ENCODE measurements around the gene TOR2A. TPM values are rescaled to one million over a fixed set of nuclear protein-coding genes. Genes with fewer than 3 reads are reported as not detected.

Gene TOR2A
- total RNA-seq, 4 donors from 2014 or later: 5.9 to 8.9 (median 7.6) TPM

- Histone ChIP-seq H3K4me1 (peaks cover 0 to 25% (median 7%) of the 10 kb centered on the region in 3 donors), H3K27me3 (peaks cover 69% of the 10 kb centered on the region), H3K9me3 (no peaks in the 10 kb centered on the region), H3K4me3 (no peak overlapping the region), H3K36me3 (peaks cover 0 to 56% of the 10 kb centered on the region in 2 donors), H3K27ac (no peak overlapping the region)
- TF ChIP-seq, protein P1, sequence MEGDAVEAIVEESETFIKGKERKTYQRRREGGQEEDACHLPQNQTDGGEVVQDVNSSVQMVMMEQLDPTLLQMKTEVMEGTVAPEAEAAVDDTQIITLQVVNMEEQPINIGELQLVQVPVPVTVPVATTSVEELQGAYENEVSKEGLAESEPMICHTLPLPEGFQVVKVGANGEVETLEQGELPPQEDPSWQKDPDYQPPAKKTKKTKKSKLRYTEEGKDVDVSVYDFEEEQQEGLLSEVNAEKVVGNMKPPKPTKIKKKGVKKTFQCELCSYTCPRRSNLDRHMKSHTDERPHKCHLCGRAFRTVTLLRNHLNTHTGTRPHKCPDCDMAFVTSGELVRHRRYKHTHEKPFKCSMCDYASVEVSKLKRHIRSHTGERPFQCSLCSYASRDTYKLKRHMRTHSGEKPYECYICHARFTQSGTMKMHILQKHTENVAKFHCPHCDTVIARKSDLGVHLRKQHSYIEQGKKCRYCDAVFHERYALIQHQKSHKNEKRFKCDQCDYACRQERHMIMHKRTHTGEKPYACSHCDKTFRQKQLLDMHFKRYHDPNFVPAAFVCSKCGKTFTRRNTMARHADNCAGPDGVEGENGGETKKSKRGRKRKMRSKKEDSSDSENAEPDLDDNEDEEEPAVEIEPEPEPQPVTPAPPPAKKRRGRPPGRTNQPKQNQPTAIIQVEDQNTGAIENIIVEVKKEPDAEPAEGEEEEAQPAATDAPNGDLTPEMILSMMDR (IDR thresholded peaks at IDR 0.05): no peak
- no peak for TF ChIP-seq EP300 (IDR thresholded peaks at IDR 0.05)
- no peak for TF ChIP-seq POLR2A (IDR thresholded peaks at IDR 0.05)
- TF ChIP-seq POLR2AphosphoS5 (IDR thresholded peaks at IDR 0.05): no peak
- ATAC-seq: no peak
- WGBS, 2 donors (ENCODE audit: low coverage in 1 of 2): 86% methylated on average over 4 of the region's 19 CpGs; no CpG with 5 or more reads in 1 of the 2 donors
These were observed 9.5 kb upstream of the TOR2A start for GRCh38 chr9:127744398-127745110.

GRCh38 chr9:127742435-127743088 is 7.5 kb upstream of the TOR2A start:
- peak overlapping the region in 3 of 4 donors; percentile 45 to 72 (median 50) for H3K27ac ChIP-seq

GRCh38 chr9:127741831-127742434 is 6.8 kb upstream of the TOR2A start:
- Histone ChIP-seq H3K27ac (peak overlapping the region in 3 of 4 donors; percentile 45 to 72 (median 50)), H3K27me3 (peaks cover 61% of the 10 kb centered on the region), H3K9me3 (no peaks in the 10 kb centered on the region), H3K4me3 (peak overlapping the region in 1 of 2 donors; percentile 36), H3K36me3 (peaks cover 0 to 37% of the 10 kb centered on the region in 2 donors), H3K4me1 (peaks cover 0 to 25% (median 7%) of the 10 kb centered on the region in 3 donors)
- WGBS, 2 donors (ENCODE audit: low coverage in 1 of 2): 17 to 24% methylated on average over 21 to 22 of the region's 38 CpGs
- TF ChIP-seq POLR2A (IDR thresholded peaks at IDR 0.05) (no peak), EP300 (IDR thresholded peaks at IDR 0.05) (no peak), POLR2AphosphoS5 (IDR thresholded peaks at IDR 0.05) (no peak)
- TF ChIP-seq, protein P1 (IDR thresholded peaks at IDR 0.05): no peak
- ATAC-seq: peak; percentile 27

More at GRCh38 chr9:127742435-127743088, 7.5 kb upstream of the TOR2A start:
- Histone ChIP-seq H3K4me1 (peaks cover 0 to 25% (median 7%) of the 10 kb centered on the region in 3 donors), H3K27me3 (peaks cover 65% of the 10 kb centered on the region), H3K4me3 (peak overlapping the region in 1 of 2 donors; percentile 36), H3K9me3 (no peaks in the 10 kb centered on the region), H3K36me3 (peaks cover 0 to 42% of the 10 kb centered on the region in 2 donors)
- ATAC-seq: peak; percentile 59
- 21% methylated on average over 14 of the region's 33 CpGs; no CpG with 5 or more reads in 1 of the 2 donors for WGBS, 2 donors (ENCODE audit: low coverage in 1 of 2)
- TF ChIP-seq POLR2AphosphoS5 (IDR thresholded peaks at IDR 0.05) (no peak), POLR2A (IDR thresholded peaks at IDR 0.05) (no peak), EP300 (IDR thresholded peaks at IDR 0.05) (no peak)
- TF ChIP-seq, protein P1 (IDR thresholded peaks at IDR 0.05): no peak

- Histone ChIP-seq H3K4me3 (no peak overlapping the region), H3K9me3 (no peaks in the 10 kb centered on the region), H3K36me3 (peaks cover 0 to 31% of the 10 kb centered on the region in 2 donors), H3K4me1 (peaks cover 0 to 30% (median 7%) of the 10 kb centered on the region in 3 donors), H3K27ac (peak overlapping the region in 3 of 4 donors; percentile 58 to 72 (median 69)), H3K27me3 (peaks cover 55% of the 10 kb centered on the region)
- TF ChIP-seq, protein P1 (IDR thresholded peaks at IDR 0.05): no peak
- TF ChIP-seq POLR2AphosphoS5 (IDR thresholded peaks at IDR 0.05): no peak
- ATAC-seq: no peak
- 86% methylated on average over 4 of the region's 19 CpGs; no CpG with 5 or more reads in 1 of the 2 donors for WGBS, 2 donors (ENCODE audit: low coverage in 1 of 2)
These were observed 4.7 kb upstream of the TOR2A start for GRCh38 chr9:127739614-127740330.

Measured in gastroesophageal sphincter (tissue), 4 donors.